Endothelial cell of umbilical vein (primary cell): Measurements from ENCODE around the gene FAM222B. TPM values are rescaled to one million over a fixed set of nuclear protein-coding genes. Genes with fewer than 3 reads are reported as not detected.

ENCODE experiments used
- BruUV-seq: library from RNA; stranded (reverse); fragments of 400-500 nt; replicated peaks from 2 replicates; lab custom pipeline; 2021; lab: Mats Ljungman, UMichigan
- CTCF ChIA-PET: fragments of 300-600, 350-600 bp; sonication (Branson Sonifier 250); formaldehyde crosslinking; loops from one replicate; lab custom pipeline; 2021; ENCODE audit warnings: antibody characterized with exemption, inconsistent platforms; lab: Charles Lee
- POLR2A ChIA-PET: fragments of 300-600, 350-600 bp; sonication (Branson Sonifier 250); formaldehyde crosslinking; loops from one replicate; lab custom pipeline; 2021; ENCODE audit warnings: antibody characterized with exemption, inconsistent platforms; lab: Charles Lee
- DNase-seq: peaks from one replicate; pipeline ENCODE4 v3.0.0-alpha.2; 2011; ENCODE audit warnings: low read depth, low spot score
- FAIRE-seq: peaks from 2 replicates; lab custom pipeline; 2011; peaks lifted over from hg19 to GRCh38; lab: Jason Lieb, UNC
- H2AFZ ChIP-seq: 2 replicates; pipeline ENCODE4 v1.6.0; 2012; ENCODE audit warnings: low read depth, low read length, control low read depth, inconsistent platforms
- H3K27ac ChIP-seq: 2 replicates; pipeline ENCODE4 v1.5.1; 2011; ENCODE audit warnings: low read depth, mild to moderate bottlenecking, control low read depth, low read length, moderate library complexity; ENCODE audit not compliant: insufficient read depth
- H3K27me3 ChIP-seq, 2 experiments: 2 replicates each; pipeline versions ENCODE4 v1.6.0 to v1.6.1; 2011; ENCODE audit warnings: low read length in 2 of 2, mixed read lengths in 1 of 2; ENCODE audit not compliant: control insufficient read depth in 2 of 2, insufficient read depth in 2 of 2
- H3K36me3 ChIP-seq, 2 experiments: 2 replicates in 1 of 2; 3 replicates in 1 of 2; pipeline ENCODE4 v1.5.1; 2011; ENCODE audit warnings: low read length in 2 of 2, mild to moderate bottlenecking in 1 of 2, moderate library complexity in 1 of 2; ENCODE audit not compliant: control insufficient read depth in 2 of 2, insufficient read depth in 2 of 2; ENCODE audit errors: extremely low read depth in 1 of 2
- H3K4me1 ChIP-seq: 3 replicates; pipeline ENCODE4 v1.5.1; 2011; ENCODE audit warnings: mild to moderate bottlenecking, low read length; ENCODE audit not compliant: control insufficient read depth, insufficient read depth; ENCODE audit errors: extremely low read depth
- H3K4me2 ChIP-seq: 2 replicates; pipeline ENCODE4 v1.6.1; 2011; ENCODE audit warnings: low read length, control low read depth, mixed read lengths; ENCODE audit not compliant: insufficient read depth
- H3K4me3 ChIP-seq, 3 experiments: fragments of 200-600 bp in 1 of 3; sonication (generic), shearing (Covaris generic) in 1 of 3; replicated peaks in 1 of 3; 2 replicates each; pipeline ENCODE4 v1.5.1; 2011 to 2016; ENCODE audit warnings: control low read depth in 3 of 3, low read length in 3 of 3, mild to moderate bottlenecking in 2 of 3, inconsistent platforms in 1 of 3, low read depth in 1 of 3, moderate library complexity in 1 of 3; ENCODE audit not compliant: insufficient read depth in 1 of 3
- H3K79me2 ChIP-seq: 2 replicates; pipeline ENCODE4 v1.6.0; 2012; ENCODE audit warnings: low read length, inconsistent platforms; ENCODE audit not compliant: control insufficient read depth, insufficient read depth
- H3K9ac ChIP-seq: replicated peaks from 2 replicates; pipeline ENCODE3; 2011; ENCODE audit warnings: low read length, control low read depth; ENCODE audit not compliant: insufficient read depth; ENCODE audit errors: extremely low read depth
- H3K9me1 ChIP-seq: replicated peaks from 3 replicates; pipeline ENCODE4 v1.6.0; 2011; ENCODE audit warnings: mild to moderate bottlenecking, low read length; ENCODE audit not compliant: control insufficient read depth, insufficient read depth; ENCODE audit errors: extremely low read depth
- H3K9me3 ChIP-seq: replicated peaks from 2 replicates; pipeline ENCODE4 v1.5.1; 2012; ENCODE audit warnings: low read length, inconsistent platforms; ENCODE audit not compliant: control insufficient read depth, insufficient read depth
- H4K20me1 ChIP-seq: replicated peaks from 2 replicates; pipeline ENCODE3; 2011; ENCODE audit warnings: mild to moderate bottlenecking, low read length; ENCODE audit not compliant: control insufficient read depth, insufficient read depth; ENCODE audit errors: extremely low read depth
- CTCF ChIP-seq, 2 donors: IDR thresholded peaks; 1 replicate in 1 of 2; 2 replicates in 1 of 2; pipeline ENCODE4 v1.5.1; 2011; ENCODE audit warnings: low read length in 2 of 2, mild to moderate bottlenecking in 2 of 2, moderate library complexity in 2 of 2, control low read depth in 1 of 2, inconsistent platforms in 1 of 2, low read depth in 1 of 2; ENCODE audit not compliant: insufficient read depth in 1 of 2; ENCODE audit errors: extremely low read depth in 1 of 2
- EZH2 ChIP-seq: IDR thresholded peaks from 2 replicates; pipeline ENCODE4 v1.6.1; 2012; ENCODE audit warnings: borderline replicate concordance, low read depth, mild to moderate bottlenecking, moderate library complexity, low read length, inconsistent platforms; ENCODE audit not compliant: severe bottlenecking
- FOS ChIP-seq: IDR thresholded peaks from 2 replicates; pipeline ENCODE4 v1.6.1; 2011; ENCODE audit warnings: mild to moderate bottlenecking, low read length, moderate library complexity, borderline replicate concordance; ENCODE audit not compliant: insufficient read depth
- GATA2 ChIP-seq: IDR thresholded peaks from 2 replicates; pipeline ENCODE4 v1.7.0; 2011; ENCODE audit warnings: low read depth, mild to moderate bottlenecking, moderate library complexity, mixed read lengths, low read length; ENCODE audit not compliant: insufficient read length, insufficient read depth
- JUN ChIP-seq: IDR thresholded peaks from 2 replicates; pipeline ENCODE4 v1.6.1; 2011; ENCODE audit warnings: borderline replicate concordance, low read depth; ENCODE audit not compliant: insufficient read length, insufficient read depth
- MAX ChIP-seq: IDR thresholded peaks from 2 replicates; pipeline ENCODE4 v1.6.1; 2011; ENCODE audit not compliant: insufficient read depth, insufficient read length
- MYC ChIP-seq: IDR thresholded peaks from one replicate; pipeline ENCODE4 v1.6.1; 2011; ENCODE audit warnings: mild to moderate bottlenecking, low read depth, low read length
- POLR2A ChIP-seq: IDR thresholded peaks from 2 replicates; pipeline ENCODE4 v1.6.1; 2012; ENCODE audit warnings: low read depth, mild to moderate bottlenecking, control low read depth, low read length
- POLR2AphosphoS5 ChIP-seq: IDR thresholded peaks from 2 replicates; pipeline ENCODE4 v1.6.1; 2012; ENCODE audit warnings: low read depth, mild to moderate bottlenecking, control low read depth, low read length, moderate library complexity; ENCODE audit not compliant: insufficient read depth
- dilution Hi-C: fragments of 300-500 bp; cut with MboI; formaldehyde crosslinking; loops from one replicate; pipeline ENCODE4 v1.15.0; 2019; ENCODE audit warnings: low sequenced_read_pairs; ENCODE audit not compliant: extremely low pct_ligation_motif_present
- intact Hi-C: fragments of 100-400 bp; cut with micrococcal nuclease; formaldehyde crosslinking; loops from one replicate; pipeline ENCODE4 v1.10.0; 2022
- polyA plus RNA-seq, 4 experiments: library from polyadenylated mRNA; depleted of rRNA in 3 of 4; stranded (reverse) in 3 of 4; unstranded in 1 of 4; fragments of >200 nt; gene quantifications; 2 replicates each; pipeline versions ENCODE4 v1.2.1 to v1.2.3, GENCODE V29; 2011 to 2012; ENCODE audit warnings: missing spikeins in 1 of 4
- total RNA-seq: library from RNA; stranded (reverse); gene quantifications from 2 replicates; pipeline ENCODE4 v1.2.3, GENCODE V29; 2021

The FAM222B gene
- total and polyA plus RNA-seq, 2 donors (not counting 3 experiments of a cell fraction or from before 2014, with no cell fraction given) = 21.1 to 30.6 TPM

- Histone ChIP-seq H3K36me3 (peaks cover 0 to 3% of the 10 kb centered on the region in 2 experiments), H2AFZ (no peak overlapping the region), H3K27me3 (no peaks in the 10 kb centered on the region), H3K4me3 (no peak overlapping the region), H3K9me3 (no peaks in the 10 kb centered on the region), H3K79me2 (peaks cover 17% of the 10 kb centered on the region), H3K9ac (no peak overlapping the region), H3K4me2 (no peak overlapping the region), H3K4me1 (peaks cover 45% of the 10 kb centered on the region), H3K27ac (no peak overlapping the region), H4K20me1 (no peaks in the 10 kb centered on the region), H3K9me1 (no peaks in the 10 kb centered on the region)
- ChIA-PET POLR2A (interaction anchor here (1.1 to 1.3 kb wide), 2 partner anchors 17 to 49 kb away, joined by 5 to 10 read pairs; partner anchors contain the start of gene FAM222B), CTCF (interaction anchor here (1.2 to 4.5 kb wide), 5 partner anchors 11 to 164 kb away, joined by 4 to 29 read pairs (median 7); no protein-coding TSS in a partner anchor)
- peak; percentile 49 for FAIRE-seq
- DNase-seq = peak; percentile 27
- BruUV-seq = no TSS peak
- intact Hi-C loops (no loop called here), dilution Hi-C loops (no loop called here)
- TF ChIP-seq EZH2 (no peak), FOS (no peak), GATA2 (no peak), JUN (no peak), POLR2A (no peak), CTCF (IDR thresholded peaks at IDR 0.05; ENCODE audit: extremely low read depth in 1 of 2, insufficient read depth in 1 of 2, low read depth in 1 of 2, low read length in 2 of 2) (no peak), MYC (no peak), MAX (no peak), POLR2AphosphoS5 (no peak)
These were observed 48.6 kb upstream of the FAM222B start for GRCh38 chr17:28891201-28891600.
